Neural cell (in vitro differentiated cells): Measurements from ENCODE around the gene TYW1.
"Not testable (repeated sequence)": the region's sequence is repeated elsewhere in the genome, so short reads cannot be mapped to it uniquely, and the experiment has no call there.

Experiments
- CTCF ChIP-seq: fragments of 450-650 bp; IDR thresholded peaks from 2 replicates; pipeline ENCODE4 v1.5.1; 2014; ENCODE audit warnings: antibody characterized with exemption, mild to moderate bottlenecking, moderate library complexity; ENCODE audit not compliant: poor library complexity, severe bottlenecking
- EP300 ChIP-seq: fragments of 450-650 bp; conservative IDR thresholded peaks from 2 replicates; pipeline ENCODE4 v1.6.1; 2014; ENCODE audit warnings: antibody characterized with exemption, mild to moderate bottlenecking, moderate library complexity; ENCODE audit not compliant: poor library complexity, severe bottlenecking
- EZH2 ChIP-seq: fragments of 200-600, 300-800 bp; shearing (Covaris generic), sonication (generic); IDR thresholded peaks from 2 replicates; pipeline ENCODE4 v1.6.1; 2014; ENCODE audit warnings: antibody characterized with exemption, low read length, borderline replicate concordance, mild to moderate bottlenecking; ENCODE audit not compliant: insufficient read depth, poor library complexity, severe bottlenecking
- MXI1 ChIP-seq: fragments of 450-650 bp; conservative IDR thresholded peaks from 2 replicates; pipeline ENCODE4 v1.6.1; 2014; ENCODE audit warnings: antibody characterized with exemption, mild to moderate bottlenecking; ENCODE audit not compliant: poor library complexity, severe bottlenecking
- POLR2AphosphoS5 ChIP-seq: IDR thresholded peaks from 2 replicates; pipeline ENCODE4 v1.6.1; 2012
- RAD21 ChIP-seq: fragments of 450-650 bp; conservative IDR thresholded peaks from 2 replicates; pipeline ENCODE4 v1.6.1; 2014; ENCODE audit warnings: antibody characterized with exemption, mild to moderate bottlenecking, moderate library complexity
- REST ChIP-seq: IDR thresholded peaks from 2 replicates; pipeline ENCODE4 v1.6.1; 2012; ENCODE audit warnings: borderline replicate concordance
- SMC3 ChIP-seq: fragments of 450-650 bp; conservative IDR thresholded peaks from 2 replicates; pipeline ENCODE4 v1.6.1; 2014; ENCODE audit warnings: antibody characterized with exemption, mild to moderate bottlenecking, moderate library complexity; ENCODE audit not compliant: poor library complexity
- TAF1 ChIP-seq: IDR thresholded peaks from 2 replicates; pipeline ENCODE4 v1.6.1; 2012; ENCODE audit warnings: low read depth

GRCh38 chr7:67269916-67270315 is 273.3 kb downstream of the TYW1 start:
- TF ChIP-seq CTCF, EP300, RAD21, SMC3, MXI1, REST, POLR2AphosphoS5, EZH2, TAF1: not testable (repeated sequence)
